CD4-positive, alpha-beta memory T cell (primary cell): ENCODE data around the gene RIPK1. TPM values are rescaled to one million over a fixed set of nuclear protein-coding genes. Genes with fewer than 3 reads are reported as not detected.

ENCODE experiments used
- CTCF ChIA-PET: fragments of 350-600 bp; sonication (Branson Sonifier 250); formaldehyde crosslinking; loops from one replicate; lab custom pipeline; 2021; ENCODE audit warnings: inconsistent platforms; ENCODE audit not compliant: partially characterized antibody; lab: Charles Lee
- POLR2A ChIA-PET: fragments of 350-600 bp; sonication (Branson Sonifier 250); formaldehyde crosslinking; loops from one replicate; lab custom pipeline; 2021; ENCODE audit not compliant: partially characterized antibody; lab: Charles Lee
- DNase-seq, 5 donors: peaks; one replicate each; pipeline versions ENCODE4 v3.0.0 to v3.0.0-alpha.2; 2020 to 2022; ENCODE audit warnings: mixed read lengths in 1 of 5
- H3K27ac ChIP-seq: one replicate; pipeline ENCODE4 v1.7.0; 2013; ENCODE audit warnings: low read depth, low read length
- H3K27me3 ChIP-seq: 2 replicates; pipeline ENCODE4 v1.7.0; 2013; ENCODE audit warnings: mild to moderate bottlenecking, low read length, moderate library complexity; ENCODE audit not compliant: insufficient read depth
- H3K36me3 ChIP-seq: 2 replicates; pipeline ENCODE4 v1.7.0; 2013; ENCODE audit warnings: mild to moderate bottlenecking, low read length, moderate library complexity; ENCODE audit not compliant: insufficient read depth
- H3K4me1 ChIP-seq: 2 replicates; pipeline ENCODE4 v1.7.0; 2013; ENCODE audit warnings: mild to moderate bottlenecking, low read length, moderate library complexity; ENCODE audit not compliant: insufficient read depth
- H3K4me3 ChIP-seq, 2 donors: one replicate each; pipeline ENCODE4 v1.7.0; 2013; ENCODE audit warnings: low read length in 2 of 2, mild to moderate bottlenecking in 1 of 2
- H3K9me3 ChIP-seq, 2 donors: one replicate each; pipeline ENCODE4 v1.7.0; 2013; ENCODE audit warnings: low read length in 2 of 2, control low read depth in 1 of 2; ENCODE audit not compliant: control insufficient read depth in 1 of 2
- H3K27ac Mint-ChIP-seq, 7 donors: one replicate each; pipeline ENCODE4 v1.8.0; 2020 to 2021; ENCODE audit warnings: mixed read lengths in 7 of 7, mild to moderate bottlenecking in 6 of 7, inconsistent platforms in 3 of 7, moderate library complexity in 3 of 7
- H3K27me3 Mint-ChIP-seq, 2 donors: one replicate each; pipeline ENCODE4 v1.8.0; 2020 to 2021; ENCODE audit warnings: mixed read lengths in 2 of 2
- H3K36me3 Mint-ChIP-seq, 2 donors: one replicate each; pipeline ENCODE4 v1.8.0; 2020 to 2021; ENCODE audit warnings: mixed read lengths in 2 of 2, inconsistent platforms in 1 of 2, mild to moderate bottlenecking in 1 of 2
- H3K4me1 Mint-ChIP-seq, 4 donors: one replicate each; pipeline ENCODE4 v1.8.0; 2020 to 2021; ENCODE audit warnings: mixed read lengths in 4 of 4, mild to moderate bottlenecking in 1 of 4
- H3K4me3 Mint-ChIP-seq, 8 donors: one replicate each; pipeline ENCODE4 v1.8.0; 2020 to 2021; ENCODE audit warnings: mixed read lengths in 8 of 8, mild to moderate bottlenecking in 7 of 8, moderate library complexity in 6 of 8, inconsistent platforms in 3 of 8
- H3K9me3 Mint-ChIP-seq, 8 donors: one replicate each; pipeline ENCODE4 v1.8.0; 2020 to 2021; ENCODE audit warnings: mixed read lengths in 8 of 8, mild to moderate bottlenecking in 5 of 8, inconsistent platforms in 3 of 8, moderate library complexity in 1 of 8
- intact Hi-C: fragments of 100-400 bp; cut with micrococcal nuclease; formaldehyde crosslinking; loops from one replicate; pipeline ENCODE4 v1.15.1; 2023
- polyA plus RNA-seq, 2 donors: library from polyadenylated mRNA; unstranded; fragments of 300-500 nt; fragmentation: Illumina TruSeq; gene quantifications; one replicate each; pipeline ENCODE4 v1.2.3, GENCODE V29; 2021
- total RNA-seq, 2 experiments: library from RNA; stranded (reverse); gene quantifications; one replicate each; pipeline ENCODE4 v1.2.3, GENCODE V29; 2021

The RIPK1 gene
- total and polyA plus RNA-seq, 4 experiments from 2014 or later: 13.1 to 39.0 (median 34.8) TPM

GRCh38 chr6:3164388-3164787, 96.1 kb downstream of the RIPK1 start:
- ChIA-PET POLR2A (no interaction called here), CTCF (interaction anchor here (2.9 kb wide), 1 partner anchor 87 kb away, joined by 14 read pairs; no protein-coding TSS in a partner anchor)
- intact Hi-C loops: loop anchor here (5.0 kb wide), 3 partner anchors 167 to 853 kb away; partner anchors contain the start of genes NQO2 and SLC22A23
- Mint-ChIP-seq H3K27ac (no peak overlapping the region), H3K4me3 (peak overlapping the region in 2 of 8 donors; percentile 17 to 26), H3K36me3 (peaks cover 0 to 3% of the 10 kb centered on the region in 2 donors), H3K4me1 (peaks cover 23 to 37% (median 28%) of the 10 kb centered on the region in 4 donors), H3K9me3 (no peaks in the 10 kb centered on the region), H3K27me3 (peaks cover 0 to 3% of the 10 kb centered on the region in 2 donors)
- H3K9me3 ChIP-seq: no peaks in the 10 kb centered on the region
- no peaks in the 10 kb centered on the region for H3K27me3 ChIP-seq
- H3K36me3 ChIP-seq: no peaks in the 10 kb centered on the region
- H3K4me3 ChIP-seq: no peak overlapping the region
- no peak for DNase-seq
- H3K27ac ChIP-seq: no peak overlapping the region
- H3K4me1 ChIP-seq: peaks cover 21% of the 10 kb centered on the region

Other genes with a start within 250 kb of the RIPK1 start
- 10 to 100 TPM; 56.7 to 58.0 TPM for gene SERPINB1, start 226.6 kb upstream of the RIPK1 start, total RNA-seq
- 100 to 1,000 TPM; 126 to 159 TPM for gene SERPINB1, start 226.6 kb upstream of the RIPK1 start, polyA plus RNA-seq
- 10 to 100 TPM; 83.2 to 88.5 TPM for gene SERPINB9, start 165.2 kb upstream of the RIPK1 start, total RNA-seq
- 10 to 100 TPM; 20.4 to 41.0 TPM for gene SERPINB9, start 165.2 kb upstream of the RIPK1 start, polyA plus RNA-seq
- 10 to 100 TPM; 41.2 to 41.9 TPM for gene SERPINB6, start 96.9 kb upstream of the RIPK1 start, total RNA-seq
- gene SERPINB6, start 96.9 kb upstream of the RIPK1 start, polyA plus RNA-seq: 10 to 100 TPM; 47.1 to 58.0 TPM
- gene NQO2, start 68.6 kb upstream of the RIPK1 start, total RNA-seq: 10 to 100 TPM; 34.2 to 36.6 TPM
- gene NQO2, start 68.6 kb upstream of the RIPK1 start, polyA plus RNA-seq: 10 to 100 TPM; 49.1 to 53.1 TPM
- 10 to 100 TPM; 11.9 to 13.7 TPM for gene BPHL, start 50.2 kb downstream of the RIPK1 start, total RNA-seq
- 1 to 10 TPM; 8.1 to 8.4 TPM for gene BPHL, start 50.2 kb downstream of the RIPK1 start, polyA plus RNA-seq
- gene TUBB2A, start 89.0 kb downstream of the RIPK1 start, total RNA-seq: 1 to 10 TPM; 5.2 to 5.4 TPM
- gene TUBB2A, start 89.0 kb downstream of the RIPK1 start, polyA plus RNA-seq: 1 to 10 TPM; 7.3 to 8.4 TPM
- gene TUBB2B, start 159.2 kb downstream of the RIPK1 start, total RNA-seq: not detected
- under 1 TPM; 0.22 to 0.32 TPM for gene TUBB2B, start 159.2 kb downstream of the RIPK1 start, polyA plus RNA-seq
- 10 to 100 TPM; 41.0 to 41.6 TPM for gene PSMG4, start 190.5 kb downstream of the RIPK1 start, total RNA-seq
- 10 to 100 TPM; 52.5 to 63.0 TPM for gene PSMG4, start 190.5 kb downstream of the RIPK1 start, polyA plus RNA-seq